Right lobe of liver (tissue), 6 donors: ENCODE measurements around the gene SLC25A46. TPM values are rescaled to one million over a fixed set of nuclear protein-coding genes. Genes with fewer than 3 reads are reported as not detected.

Source experiments
- ATAC-seq, 4 donors: fragments of 200-7000 bp; cut with Tn5 transposase; one replicate each; pipeline ENCODE4 v1.9.1; 2020; ENCODE audit warnings: mild to moderate bottlenecking in 4 of 4, moderate library complexity in 4 of 4
- DNase-seq, 3 donors: peaks; one replicate each; pipeline ENCODE4 v3.0.0-alpha.2; 2020
- H3K27ac ChIP-seq, 3 donors: fragments of 200-600 bp; one replicate each; pipeline ENCODE4 v1.8.0; 2022
- H3K27me3 ChIP-seq, 2 donors: fragments of 200-600 bp; one replicate each; pipeline ENCODE4 v1.8.0; 2022
- H3K36me3 ChIP-seq, 4 donors: fragments of 200-600 bp; sonication (generic) in 1 of 4; one replicate each; pipeline versions ENCODE4 v1.5.1 to v1.8.0; 2017 to 2022; ENCODE audit warnings: control low read depth in 1 of 4
- H3K4me1 ChIP-seq, 4 donors: fragments of 200-600 bp; sonication (generic) in 1 of 4; one replicate each; pipeline versions ENCODE4 v1.5.1 to v1.8.0; 2017 to 2022; ENCODE audit warnings: control low read depth in 1 of 4
- H3K4me3 ChIP-seq, 3 donors: fragments of 200-600 bp; one replicate each; pipeline ENCODE4 v1.8.0; 2022
- H3K9me3 ChIP-seq, 4 donors: fragments of 200-600 bp; sonication (generic) in 1 of 4; one replicate each; pipeline versions ENCODE4 v1.5.1 to v1.8.0; 2017 to 2022; ENCODE audit warnings: control low read depth in 1 of 4
- POLR2A ChIP-seq: fragments of 450-650 bp; IDR thresholded peaks from one replicate; pipeline ENCODE4 v1.6.1; 2017; ENCODE audit warnings: antibody characterized with exemption, mild to moderate bottlenecking
- WGBS: methylation state at CpG from one replicate; pipeline ENCODE4 v1.1.6; 2018; ENCODE audit warnings: low coverage, low lambda C conversion rate; ENCODE audit not compliant: insufficient coverage; ENCODE audit errors: missing lambda C conversion rate; 5-methylcytosine and 5-hydroxymethylcytosine counted together
- intact Hi-C, 2 donors: fragments of 100-400 bp; cut with DNase I; formaldehyde crosslinking; loops; one replicate each; pipeline versions ENCODE4 v1.11.2 to v1.14.1; 2022
- total RNA-seq, 6 experiments: library from RNA; depleted of rRNA in 2 of 6; stranded (reverse); fragments of >200 nt in 2 of 6; fragmentation: NEBNext Ultra II Directional in 3 of 6; extraction: Animal tissue kit (Norgen Biotek cat#: 25700) in 3 of 6; gene quantifications; one replicate each; pipeline versions ENCODE4 v1.1.0 to v1.2.4, GENCODE V29; 2016 to 2023
- TF ChIP-seq, protein P1 (sequence below), 4 donors: fragments of 200-600 bp in 3 of 4; fragments of 450-650 bp in 1 of 4; IDR thresholded peaks; one replicate each; pipeline versions ENCODE4 v1.5.1 to v1.8.0; 2016 to 2022; ENCODE audit warnings: antibody characterized with exemption in 4 of 4, mild to moderate bottlenecking in 2 of 4
- donor health status: DM: no; HTN: yes; CAD: no.
- donor health status: DM: no; HTN: no; CAD: no.
- donor health status: DM: no; HTN: no; CAD: no.
- donor health status: DM: no; HTN: yes; CAD: no.
- donor health status: DM: no; HTN: yes; CAD: no.

The SLC25A46 gene
- total RNA-seq, 6 experiments from 2014 or later = 22.0 to 35.6 (median 26.0) TPM

- H3K9me3 ChIP-seq = no peaks in the 10 kb centered on the region
- peak in 3 of 4 donors; percentile 43 to 66 (median 53) for ATAC-seq
- no peak overlapping the region for H3K4me3 ChIP-seq
- intact Hi-C loops = no loop called here
- no peak overlapping the region for H3K27ac ChIP-seq
- TF ChIP-seq, protein P1, sequence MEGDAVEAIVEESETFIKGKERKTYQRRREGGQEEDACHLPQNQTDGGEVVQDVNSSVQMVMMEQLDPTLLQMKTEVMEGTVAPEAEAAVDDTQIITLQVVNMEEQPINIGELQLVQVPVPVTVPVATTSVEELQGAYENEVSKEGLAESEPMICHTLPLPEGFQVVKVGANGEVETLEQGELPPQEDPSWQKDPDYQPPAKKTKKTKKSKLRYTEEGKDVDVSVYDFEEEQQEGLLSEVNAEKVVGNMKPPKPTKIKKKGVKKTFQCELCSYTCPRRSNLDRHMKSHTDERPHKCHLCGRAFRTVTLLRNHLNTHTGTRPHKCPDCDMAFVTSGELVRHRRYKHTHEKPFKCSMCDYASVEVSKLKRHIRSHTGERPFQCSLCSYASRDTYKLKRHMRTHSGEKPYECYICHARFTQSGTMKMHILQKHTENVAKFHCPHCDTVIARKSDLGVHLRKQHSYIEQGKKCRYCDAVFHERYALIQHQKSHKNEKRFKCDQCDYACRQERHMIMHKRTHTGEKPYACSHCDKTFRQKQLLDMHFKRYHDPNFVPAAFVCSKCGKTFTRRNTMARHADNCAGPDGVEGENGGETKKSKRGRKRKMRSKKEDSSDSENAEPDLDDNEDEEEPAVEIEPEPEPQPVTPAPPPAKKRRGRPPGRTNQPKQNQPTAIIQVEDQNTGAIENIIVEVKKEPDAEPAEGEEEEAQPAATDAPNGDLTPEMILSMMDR (IDR thresholded peaks at IDR 0.05) = no peak
- TF ChIP-seq POLR2A = no peak
- no peak for DNase-seq
- no peaks in the 10 kb centered on the region for H3K27me3 ChIP-seq
- peaks cover 0 to 8% (median 3%) of the 10 kb centered on the region in 4 donors for H3K4me1 ChIP-seq
- 26% methylated on average over 2 of the region's 2 CpGs for WGBS
- H3K36me3 ChIP-seq = no peaks in the 10 kb centered on the region
Measured at GRCh38 chr5:110703481-110703880, 35.3 kb upstream of the SLC25A46 start.

- TF ChIP-seq, protein P1 (IDR thresholded peaks at IDR 0.05) = no peak
- no peak for TF ChIP-seq POLR2A
- intact Hi-C loops = no loop called here
- Histone ChIP-seq H3K27ac (no peak overlapping the region), H3K27me3 (no peaks in the 10 kb centered on the region), H3K9me3 (no peaks in the 10 kb centered on the region), H3K4me1 (peaks cover 0 to 8% (median 3%) of the 10 kb centered on the region in 4 donors), H3K4me3 (no peak overlapping the region), H3K36me3 (no peaks in the 10 kb centered on the region)
- DNase-seq (no peak), ATAC-seq (no peak)
Measured at GRCh38 chr5:110705349-110705748, 33.5 kb upstream of the SLC25A46 start.

DNA sequence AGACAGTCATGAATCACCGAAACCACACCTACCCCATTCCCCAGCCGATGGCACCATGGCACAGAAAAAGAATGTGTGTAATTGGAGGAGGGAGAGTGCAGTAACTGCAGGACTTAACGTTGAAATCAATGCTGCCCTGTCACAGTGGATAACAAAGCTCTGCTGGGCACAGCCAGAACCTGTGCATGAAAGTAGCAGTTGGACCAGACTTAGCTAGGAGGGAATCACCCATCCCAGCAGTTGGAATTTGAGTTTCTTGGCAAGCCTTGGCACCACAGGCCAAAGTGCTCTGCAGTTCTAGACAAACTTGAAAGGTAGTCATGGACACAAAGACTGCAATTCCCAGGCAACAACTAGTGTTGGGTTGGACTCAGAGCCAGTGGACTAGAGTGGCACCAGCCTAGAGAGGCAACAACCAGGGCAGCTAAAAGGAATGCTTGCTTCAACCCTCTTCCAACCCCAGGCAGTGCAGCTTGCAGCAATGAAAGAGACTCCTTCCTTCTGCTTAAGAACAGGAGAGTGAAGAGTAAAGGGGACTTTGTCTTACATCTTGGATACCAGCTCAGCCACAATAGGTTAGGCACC lies 31.5 kb upstream of the SLC25A46 start:
- no peak overlapping the region for H3K4me3 ChIP-seq
- peaks cover 0 to 8% (median 3%) of the 10 kb centered on the region in 4 donors for H3K4me1 ChIP-seq
- H3K36me3 ChIP-seq = no peaks in the 10 kb centered on the region
- DNase-seq (no peak), ATAC-seq (no peak)
- H3K27ac ChIP-seq = no peak overlapping the region
- WGBS = no CpG with 5 or more reads among the region's 3 CpGs
- no peaks in the 10 kb centered on the region for H3K9me3 ChIP-seq
- intact Hi-C loops = no loop called here
- H3K27me3 ChIP-seq = no peaks in the 10 kb centered on the region
- TF ChIP-seq, protein P1 (IDR thresholded peaks at IDR 0.05) = no peak
- no peak for TF ChIP-seq POLR2A

DNA sequence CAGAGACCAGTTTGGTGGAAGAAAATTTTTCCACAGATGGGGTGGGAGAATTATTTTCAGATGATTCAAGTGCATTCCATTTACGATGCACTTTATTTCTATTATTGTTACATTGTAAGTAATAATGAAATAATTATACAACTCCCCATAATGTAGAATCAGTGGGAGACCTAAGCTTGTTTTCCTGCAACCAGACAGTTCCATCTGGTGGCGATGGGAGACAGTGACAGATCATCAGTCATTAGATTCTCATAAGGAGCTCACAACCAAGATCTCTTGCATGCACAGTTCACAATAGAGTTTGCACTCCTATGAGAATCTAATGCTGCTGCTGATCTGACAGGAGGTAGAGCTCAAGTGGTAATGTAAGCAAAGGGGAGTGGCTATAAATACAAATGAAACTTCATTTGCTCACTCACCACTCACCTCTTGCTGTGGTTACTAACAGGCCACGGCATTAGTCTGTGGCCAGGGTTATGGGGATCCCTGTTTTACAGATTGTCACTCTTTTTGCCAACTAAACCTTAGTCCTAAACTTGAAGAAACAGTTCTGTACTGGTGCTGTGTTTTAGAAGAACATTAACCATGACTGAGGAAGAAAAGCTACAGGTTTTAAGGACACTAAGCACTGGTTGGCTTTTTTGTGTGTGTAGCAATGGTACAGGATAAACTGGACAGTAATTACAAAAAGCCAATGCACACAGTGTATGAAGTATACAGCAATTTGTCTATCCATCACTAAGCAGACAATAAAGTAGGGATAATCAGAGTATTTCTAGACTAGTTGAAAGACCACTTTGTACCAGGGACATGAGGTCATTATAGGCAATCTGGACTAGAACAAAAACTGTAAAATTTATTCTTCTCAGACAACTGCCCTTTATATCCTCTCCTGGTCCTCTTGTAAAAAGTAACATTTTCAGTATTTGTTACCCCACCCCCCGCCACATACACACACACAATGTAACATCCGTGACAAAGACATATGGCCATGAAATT lies 22.3 kb upstream of the SLC25A46 start:
- DNase-seq = no peak
- Histone ChIP-seq H3K27ac (no peak overlapping the region), H3K4me1 (no peaks in the 10 kb centered on the region), H3K27me3 (no peaks in the 10 kb centered on the region), H3K4me3 (no peak overlapping the region), H3K36me3 (no peaks in the 10 kb centered on the region), H3K9me3 (no peaks in the 10 kb centered on the region)
- no peak for ATAC-seq
- 80% methylated on average over 5 of the region's 5 CpGs for WGBS
- TF ChIP-seq POLR2A = no peak
- TF ChIP-seq, protein P1 (IDR thresholded peaks at IDR 0.05) = peak in 1 of 4 donors; percentile 7
- intact Hi-C loops = no loop called here
